K562 (cell line): ENCODE measurements around the gene KPNA3. TPM values are rescaled to one million over a fixed set of nuclear protein-coding genes. Genes with fewer than 3 reads are reported as not detected.

ENCODE experiments used
- ATAC-seq: fragments of 200-7000 bp; cut with Tn5 transposase; 3 replicates; pipeline ENCODE4 v1.9.1; 2020; ENCODE audit warnings: moderate library complexity
- BruUV-seq: library from RNA; stranded (reverse); fragments of 400-500 nt; replicated peaks from 2 replicates; lab custom pipeline; 2021; lab: Mats Ljungman, UMichigan
- CTCF ChIA-PET: fragments of 300-600 bp; formaldehyde crosslinking; extraction: SDS; loops from one replicate; lab custom pipeline; 2021; ENCODE audit warnings: low intra/inter-chr PET ratio; lab: Yijun Ruan, JAX
- POLR2A ChIA-PET: fragments of 300-600, 350-650 bp; sonication (Branson Sonifier 250); formaldehyde crosslinking; extraction: SDS; loops from one replicate; lab custom pipeline; 2021; ENCODE audit warnings: antibody characterized with exemption, inconsistent platforms; lab: Yijun Ruan, JAX
- DNase-seq, 4 experiments: peaks; one replicate each; pipeline versions ENCODE4 v3.0.0 to v3.0.0-alpha.2; 2011 to 2018; ENCODE audit warnings: low spot score in 3 of 4, mixed read lengths in 3 of 4; ENCODE audit errors: extremely low read depth in 1 of 4
- FAIRE-seq: peaks from 2 replicates; lab custom pipeline; 2011; peaks lifted over from hg19 to GRCh38; lab: Jason Lieb, UNC
- H2AFZ ChIP-seq: 2 replicates; pipeline ENCODE4 v1.6.0; 2011; ENCODE audit warnings: low read depth, low read length, control low read depth, inconsistent platforms
- H3K27ac ChIP-seq: fragments of 200-600 bp; 3 replicates; pipeline ENCODE4 v1.8.0; 2011; ENCODE audit warnings: low read depth, mild to moderate bottlenecking, control low read depth, inconsistent platforms, low read length, moderate library complexity, mixed read lengths; ENCODE audit errors: extremely low read depth
- H3K27me3 ChIP-seq, 2 experiments: fragments of 300-600 bp in 1 of 2; 2 replicates in 1 of 2; 3 replicates in 1 of 2; pipeline versions ENCODE4 v1.6.0 to v1.8.0; 2011; ENCODE audit warnings: inconsistent platforms in 2 of 2, low read length in 2 of 2, mild to moderate bottlenecking in 1 of 2, mixed read lengths in 1 of 2, moderate library complexity in 1 of 2; ENCODE audit not compliant: control insufficient read depth in 2 of 2, insufficient read depth in 2 of 2
- H3K36me3 ChIP-seq: fragments of 300-600 bp; 3 replicates; pipeline ENCODE4 v1.8.0; 2011; ENCODE audit warnings: mild to moderate bottlenecking, low read length, inconsistent platforms; ENCODE audit not compliant: control insufficient read depth, insufficient read depth
- H3K4me1 ChIP-seq, 2 experiments: fragments of 200-600 bp in 1 of 2; replicated peaks in 1 of 2; 2 replicates in 1 of 2; 3 replicates in 1 of 2; pipeline versions ENCODE4 v1.5.1 to v1.8.0; 2011; ENCODE audit warnings: inconsistent platforms in 2 of 2, low read length in 2 of 2, mild to moderate bottlenecking in 1 of 2, mixed read lengths in 1 of 2, moderate library complexity in 1 of 2; ENCODE audit not compliant: control insufficient read depth in 2 of 2, insufficient read depth in 2 of 2
- H3K4me2 ChIP-seq: 2 replicates; pipeline ENCODE4 v1.6.1; 2011; ENCODE audit warnings: low read length, control low read depth, inconsistent platforms, mixed read lengths; ENCODE audit not compliant: insufficient read depth
- H3K4me3 ChIP-seq: fragments of 200-600 bp; sonication (generic), shearing (Covaris generic); 2 replicates; pipeline ENCODE4 v1.5.1; 2016; ENCODE audit warnings: control low read depth, inconsistent platforms
- H3K79me2 ChIP-seq: fragments of 200-600 bp; 3 replicates; pipeline ENCODE4 v1.8.0; 2011; ENCODE audit warnings: low read length, inconsistent platforms; ENCODE audit not compliant: control insufficient read depth, insufficient read depth
- H3K9ac ChIP-seq, 2 experiments: 2 replicates each; pipeline versions ENCODE4 v1.6.0 to v1.6.1; 2011; ENCODE audit warnings: low read depth in 2 of 2, low read length in 2 of 2, control low read depth in 1 of 2, inconsistent platforms in 1 of 2, mild to moderate bottlenecking in 1 of 2, mixed read lengths in 1 of 2; ENCODE audit not compliant: insufficient read depth in 1 of 2
- H3K9me1 ChIP-seq: one replicate; pipeline ENCODE4 v1.6.0; 2011; ENCODE audit warnings: inconsistent platforms, mild to moderate bottlenecking, low read length, moderate library complexity; ENCODE audit not compliant: control insufficient read depth, insufficient read depth
- H3K9me3 ChIP-seq: replicated peaks from 2 replicates; pipeline ENCODE4 v1.5.1; 2011; ENCODE audit warnings: low read depth, low read length, inconsistent platforms; ENCODE audit not compliant: control insufficient read depth, insufficient read depth
- H4K20me1 ChIP-seq: replicated peaks from 2 replicates; pipeline ENCODE4 v1.6.1; 2011; ENCODE audit warnings: low read length, inconsistent platforms, mixed read lengths; ENCODE audit not compliant: control insufficient read depth, insufficient read depth
- ARID1B ChIP-seq: fragments of 450-650 bp; IDR thresholded peaks from 2 replicates; pipeline ENCODE4 v1.6.1; 2016; ENCODE audit warnings: antibody characterized with exemption, mild to moderate bottlenecking, inconsistent platforms
- BRD9 ChIP-seq: fragments of 450-650 bp; IDR thresholded peaks from 2 replicates; pipeline ENCODE4 v1.6.1; 2018; ENCODE audit warnings: low read depth; ENCODE audit not compliant: partially characterized antibody
- CBX1 ChIP-seq: sonication (generic); IDR thresholded peaks from 2 replicates; pipeline ENCODE4 v1.6.1; 2016; ENCODE audit warnings: antibody characterized with exemption, low read depth, mild to moderate bottlenecking
- CBX2 ChIP-seq: fragments of 200-600 bp; sonication (generic); IDR thresholded peaks from one replicate; pipeline ENCODE4 v1.6.1; 2012; ENCODE audit warnings: mild to moderate bottlenecking, low read length, inconsistent platforms; ENCODE audit not compliant: insufficient read depth, poor library complexity, severe bottlenecking
- FOXA3 ChIP-seq, 2 experiments: fragments of 450-650 bp in 1 of 2; sonication (generic) in 1 of 2; formaldehyde crosslinking; IDR thresholded peaks in 1 of 2; conservative IDR thresholded peaks in 1 of 2; 2 replicates each; pipeline versions ENCODE4 v1.4.0 to v1.8.0; 2020 to 2022; ENCODE audit warnings: mild to moderate bottlenecking in 2 of 2, missing genetic modification reagents in 1 of 2
- KLF13 ChIP-seq: fragments of 450-650 bp; IDR thresholded peaks from 2 replicates; pipeline ENCODE4 v1.6.1; 2016; ENCODE audit warnings: missing genetic modification characterization, low read depth, mild to moderate bottlenecking, missing compliant biosample characterization, moderate library complexity, borderline replicate concordance
- MCM3 ChIP-seq: fragments of 450-650 bp; IDR thresholded peaks from 2 replicates; pipeline ENCODE4 v1.6.1; 2016
- ZKSCAN3 ChIP-seq: fragments of 250-450 bp; sonication (Bioruptor Pico); IDR thresholded peaks from 2 replicates; pipeline ENCODE4 v1.4.0; 2020
- ZNF551 ChIP-seq: fragments of 250-450 bp; sonication (Bioruptor Pico); IDR thresholded peaks from 2 replicates; pipeline ENCODE4 v1.5.0; 2021; ENCODE audit warnings: mild to moderate bottlenecking, moderate library complexity
- ZNF583 ChIP-seq: fragments of 250-450 bp; sonication (Bioruptor Pico); IDR thresholded peaks from 2 replicates; pipeline ENCODE4 v1.4.0; 2020
- WGBS: fragments of 100-300 bp; shearing (Covaris generic); methylation state at CpG from one replicate; pipeline ENCODE4 v1.1.6; 2016; ENCODE audit warnings: low coverage, mixed read lengths; ENCODE audit not compliant: insufficient coverage; ENCODE audit errors: missing lambda C conversion rate; 5-methylcytosine and 5-hydroxymethylcytosine counted together
- in situ Hi-C: fragments of 300-500 bp; cut with MboI; formaldehyde crosslinking; loops from 4 replicates; pipeline ENCODE4 v1.15.0; 2018; ENCODE audit warnings: inconsistent platforms, mixed read lengths
- intact Hi-C: fragments of 100-400 bp; cut with micrococcal nuclease; formaldehyde crosslinking; loops from 2 replicates; pipeline ENCODE4 v1.14.2; 2022
- polyA plus RNA-seq, 8 experiments: library from polyadenylated mRNA; depleted of rRNA in 4 of 8; stranded (reverse) in 5 of 8; unstranded in 3 of 8; fragments of >200 nt; fragmentation: Nextera tagmentation in 2 of 8; fragmentation: Illumina TruSeq in 1 of 8; extraction: Ambion mirVana in 2 of 8; extraction: Trizol in 1 of 8; gene quantifications; 2 replicates each; pipeline versions ENCODE4 v1.2.1 to v1.2.3, GENCODE V29; 2011 to 2014; ENCODE audit warnings: inconsistent platforms in 1 of 8, missing spikeins in 1 of 8
- total RNA-seq, 7 experiments: library from RNA; depleted of rRNA in 6 of 7; stranded (reverse); fragments of >200 nt in 6 of 7; fragmentation: Illumina TruSeq in 2 of 7; extraction: Trizol in 2 of 7; gene quantifications; 2 replicates each; pipeline versions ENCODE4 v1.2.1 to v1.2.3, GENCODE V29; 2011 to 2021; ENCODE audit warnings: low replicate concordance in 1 of 7
- TF ChIP-seq, protein P1 (sequence below): fragments of 250-450 bp; sonication (Bioruptor Pico); IDR thresholded peaks from 2 replicates; pipeline ENCODE4 v1.8.0; 2022; ENCODE audit warnings: moderate library complexity, mild to moderate bottlenecking, inconsistent platforms
- TF ChIP-seq, protein P2 (sequence below): sonication (generic); formaldehyde crosslinking; IDR thresholded peaks from 2 replicates; pipeline ENCODE4 v1.8.1; 2023; ENCODE audit warnings: missing genetic modification reagents, mild to moderate bottlenecking, borderline replicate concordance

KPNA3 gene
- total and polyA plus RNA-seq, 9 of the 15 experiments (the other 6 are each of a cell fraction or from before 2014, with no cell fraction given), result 8.5 to 23.4 (median 15.7) TPM

DNA sequence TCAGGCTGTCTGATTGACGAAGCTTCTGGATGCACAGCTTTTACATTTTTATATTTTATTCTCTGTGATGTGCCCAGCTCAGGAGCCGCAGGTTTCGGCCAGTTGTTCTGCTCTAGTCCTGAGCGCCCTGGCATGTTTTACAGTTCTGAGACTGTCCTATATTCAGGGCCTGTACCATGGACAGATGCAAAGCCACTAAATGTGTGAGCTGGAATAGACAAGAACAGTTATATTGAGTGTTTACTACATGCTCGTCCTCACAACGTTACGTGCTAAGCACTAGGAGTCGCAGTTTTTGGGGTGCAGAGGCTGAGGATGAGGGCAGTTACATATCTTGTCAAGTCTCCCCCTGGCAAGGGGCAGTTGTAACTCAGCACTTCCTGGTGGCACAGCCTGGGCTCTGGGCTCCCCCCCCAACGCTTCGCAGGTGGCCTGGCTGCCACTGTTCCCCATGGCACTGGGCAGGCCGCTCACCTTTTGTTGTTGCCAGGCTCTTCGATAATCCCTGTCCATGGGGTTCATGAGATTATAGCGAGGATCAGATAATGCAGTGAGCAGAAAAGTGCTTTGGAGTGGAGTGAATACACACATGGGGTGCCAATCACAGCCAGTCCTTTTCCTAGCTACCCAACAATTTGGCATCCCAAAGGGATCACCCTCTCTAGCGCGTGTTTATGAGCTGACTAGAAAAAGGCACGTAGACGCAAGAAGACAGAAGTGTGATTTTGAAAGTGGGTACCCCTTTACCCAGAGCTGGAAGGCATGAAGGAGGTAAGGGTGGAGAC is 140.7 kb downstream of the KPNA3 start:
- TF ChIP-seq CBX2 (no peak), FOXA3 (CRISPR knock-in tag; conservative IDR thresholded peaks at IDR 0.05 in 1 of 2, IDR thresholded peaks at IDR 0.05 in 1 of 2) (no peak), ARID1B (no peak), MCM3 (no peak), ZNF551 (CRISPR knock-in tag) (no peak), ZKSCAN3 (CRISPR knock-in tag) (no peak), KLF13 (no peak), CBX1 (no peak), BRD9 (no peak), ZNF583 (CRISPR knock-in tag) (no peak)
- TF ChIP-seq, protein P1, sequence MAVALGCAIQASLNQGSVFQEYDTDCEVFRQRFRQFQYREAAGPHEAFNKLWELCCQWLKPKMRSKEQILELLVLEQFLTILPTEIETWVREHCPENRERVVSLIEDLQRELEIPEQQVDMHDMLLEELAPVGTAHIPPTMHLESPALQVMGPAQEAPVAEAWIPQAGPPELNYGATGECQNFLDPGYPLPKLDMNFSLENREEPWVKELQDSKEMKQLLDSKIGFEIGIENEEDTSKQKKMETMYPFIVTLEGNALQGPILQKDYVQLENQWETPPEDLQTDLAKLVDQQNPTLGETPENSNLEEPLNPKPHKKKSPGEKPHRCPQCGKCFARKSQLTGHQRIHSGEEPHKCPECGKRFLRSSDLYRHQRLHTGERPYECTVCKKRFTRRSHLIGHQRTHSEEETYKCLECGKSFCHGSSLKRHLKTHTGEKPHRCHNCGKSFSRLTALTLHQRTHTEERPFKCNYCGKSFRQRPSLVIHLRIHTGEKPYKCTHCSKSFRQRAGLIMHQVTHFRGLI, result no peak
- TF ChIP-seq, protein P2, sequence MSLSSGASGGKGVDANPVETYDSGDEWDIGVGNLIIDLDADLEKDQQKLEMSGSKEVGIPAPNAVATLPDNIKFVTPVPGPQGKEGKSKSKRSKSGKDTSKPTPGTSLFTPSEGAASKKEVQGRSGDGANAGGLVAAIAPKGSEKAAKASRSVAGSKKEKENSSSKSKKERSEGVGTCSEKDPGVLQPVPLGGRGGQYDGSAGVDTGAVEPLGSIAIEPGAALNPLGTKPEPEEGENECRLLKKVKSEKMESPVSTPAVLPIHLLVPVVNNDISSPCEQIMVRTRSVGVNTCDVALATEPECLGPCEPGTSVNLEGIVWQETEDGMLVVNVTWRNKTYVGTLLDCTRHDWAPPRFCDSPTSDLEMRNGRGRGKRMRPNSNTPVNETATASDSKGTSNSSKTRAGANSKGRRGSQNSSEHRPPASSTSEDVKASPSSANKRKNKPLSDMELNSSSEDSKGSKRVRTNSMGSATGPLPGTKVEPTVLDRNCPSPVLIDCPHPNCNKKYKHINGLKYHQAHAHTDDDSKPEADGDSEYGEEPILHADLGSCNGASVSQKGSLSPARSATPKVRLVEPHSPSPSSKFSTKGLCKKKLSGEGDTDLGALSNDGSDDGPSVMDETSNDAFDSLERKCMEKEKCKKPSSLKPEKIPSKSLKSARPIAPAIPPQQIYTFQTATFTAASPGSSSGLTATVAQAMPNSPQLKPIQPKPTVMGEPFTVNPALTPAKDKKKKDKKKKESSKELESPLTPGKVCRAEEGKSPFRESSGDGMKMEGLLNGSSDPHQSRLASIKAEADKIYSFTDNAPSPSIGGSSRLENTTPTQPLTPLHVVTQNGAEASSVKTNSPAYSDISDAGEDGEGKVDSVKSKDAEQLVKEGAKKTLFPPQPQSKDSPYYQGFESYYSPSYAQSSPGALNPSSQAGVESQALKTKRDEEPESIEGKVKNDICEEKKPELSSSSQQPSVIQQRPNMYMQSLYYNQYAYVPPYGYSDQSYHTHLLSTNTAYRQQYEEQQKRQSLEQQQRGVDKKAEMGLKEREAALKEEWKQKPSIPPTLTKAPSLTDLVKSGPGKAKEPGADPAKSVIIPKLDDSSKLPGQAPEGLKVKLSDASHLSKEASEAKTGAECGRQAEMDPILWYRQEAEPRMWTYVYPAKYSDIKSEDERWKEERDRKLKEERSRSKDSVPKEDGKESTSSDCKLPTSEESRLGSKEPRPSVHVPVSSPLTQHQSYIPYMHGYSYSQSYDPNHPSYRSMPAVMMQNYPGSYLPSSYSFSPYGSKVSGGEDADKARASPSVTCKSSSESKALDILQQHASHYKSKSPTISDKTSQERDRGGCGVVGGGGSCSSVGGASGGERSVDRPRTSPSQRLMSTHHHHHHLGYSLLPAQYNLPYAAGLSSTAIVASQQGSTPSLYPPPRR, result no peak
- WGBS, result 45% methylated on average over 15 of the region's 17 CpGs
- in situ Hi-C loops (loop anchor here (5.0 to 25.0 kb wide), 2 partner anchors 196 to 1411 kb away; no protein-coding TSS in a partner anchor), intact Hi-C loops (loop anchor here (2.0 to 5.0 kb wide), 2 partner anchors 141 to 197 kb away; partner anchors contain the start of gene KPNA3)
- no peaks in the 10 kb centered on the region for H3K9me3 ChIP-seq
- no peaks in the 10 kb centered on the region for H3K79me2 ChIP-seq
- H3K36me3 ChIP-seq, result no peaks in the 10 kb centered on the region
- H3K27me3 ChIP-seq, result no peaks in the 10 kb centered on the region
- H3K4me1 ChIP-seq, result no peaks in the 10 kb centered on the region
- no TSS peak for BruUV-seq
- H3K27ac ChIP-seq, result no peak overlapping the region
- FAIRE-seq (no peak), DNase-seq (no peak), ATAC-seq (no peak)
- no peak overlapping the region for H3K4me3 ChIP-seq
- ChIA-PET CTCF (no interaction called here), POLR2A (interaction anchor here (0.6 to 1.2 kb wide), 2 partner anchors 8 to 11 kb away, joined by 3 to 4 read pairs; no protein-coding TSS in a partner anchor)
- H3K4me2 ChIP-seq, result no peak overlapping the region
- H2AFZ ChIP-seq, result no peak overlapping the region
- no peaks in the 10 kb centered on the region for H3K9me1 ChIP-seq
- H4K20me1 ChIP-seq, result no peaks in the 10 kb centered on the region
- no peak overlapping the region for H3K9ac ChIP-seq
